Activated CD8-positive, alpha-beta memory T cell treated with anti-CD3 and anti-CD28 coated beads for 24 hours (primary cell): ENCODE results near the gene ZMAT5.
A peak's percentile ranks its signal among the peaks of the same experiment; 100 is the strongest.
"Not testable (repeated sequence)": the region's sequence is repeated elsewhere in the genome, so short reads cannot be mapped to it uniquely, and the experiment has no call there.

Source experiments
- DNase-seq: peaks from one replicate; pipeline ENCODE4 v3.0.0-alpha.2; 2020

Gene ZMAT5

DNA sequence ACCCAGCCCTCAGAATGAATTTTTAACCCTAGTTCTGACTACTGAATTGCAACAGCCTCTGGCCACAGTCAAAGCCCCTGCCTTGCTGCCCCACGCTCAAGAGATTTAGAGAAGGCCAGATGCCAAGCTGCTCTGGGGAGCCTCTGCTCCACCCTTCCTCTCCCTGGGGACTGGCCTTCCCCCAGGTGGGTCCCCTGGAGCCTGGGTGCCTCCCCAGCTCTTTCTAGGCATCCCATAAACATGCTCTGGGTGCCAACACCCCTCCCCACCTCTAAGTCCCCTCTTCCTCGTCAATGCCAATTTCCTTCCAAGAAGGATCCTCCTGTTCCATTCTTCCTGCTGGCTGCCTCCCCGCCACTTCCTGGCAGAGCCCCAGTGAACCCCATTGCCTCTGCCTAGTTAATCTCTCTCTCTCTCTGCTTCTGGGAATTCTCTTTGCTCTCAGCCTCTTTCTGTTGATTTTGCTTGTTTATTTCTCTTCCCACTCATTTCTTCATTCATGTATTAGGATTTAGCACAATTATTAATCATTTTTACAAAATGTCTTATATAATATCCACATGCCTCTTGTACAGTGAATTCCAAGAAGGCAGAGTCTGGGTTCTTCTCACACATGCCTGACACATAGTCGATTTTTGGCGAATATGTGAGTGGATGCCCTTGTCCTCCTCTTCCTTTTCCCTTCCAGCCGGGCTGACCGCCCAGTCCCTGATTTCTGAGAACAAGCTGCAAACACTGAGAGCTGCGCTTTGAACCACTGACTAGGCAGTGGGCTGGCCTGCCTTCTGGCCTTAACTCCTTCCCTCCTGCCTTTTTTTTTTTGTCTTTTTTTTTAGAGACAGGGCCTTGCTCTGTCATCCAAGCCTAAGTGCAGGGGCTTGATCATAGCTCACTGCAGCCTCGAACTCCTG lies 17.9 kb upstream of the ZMAT5 start:
- no peak for DNase-seq

DNA sequence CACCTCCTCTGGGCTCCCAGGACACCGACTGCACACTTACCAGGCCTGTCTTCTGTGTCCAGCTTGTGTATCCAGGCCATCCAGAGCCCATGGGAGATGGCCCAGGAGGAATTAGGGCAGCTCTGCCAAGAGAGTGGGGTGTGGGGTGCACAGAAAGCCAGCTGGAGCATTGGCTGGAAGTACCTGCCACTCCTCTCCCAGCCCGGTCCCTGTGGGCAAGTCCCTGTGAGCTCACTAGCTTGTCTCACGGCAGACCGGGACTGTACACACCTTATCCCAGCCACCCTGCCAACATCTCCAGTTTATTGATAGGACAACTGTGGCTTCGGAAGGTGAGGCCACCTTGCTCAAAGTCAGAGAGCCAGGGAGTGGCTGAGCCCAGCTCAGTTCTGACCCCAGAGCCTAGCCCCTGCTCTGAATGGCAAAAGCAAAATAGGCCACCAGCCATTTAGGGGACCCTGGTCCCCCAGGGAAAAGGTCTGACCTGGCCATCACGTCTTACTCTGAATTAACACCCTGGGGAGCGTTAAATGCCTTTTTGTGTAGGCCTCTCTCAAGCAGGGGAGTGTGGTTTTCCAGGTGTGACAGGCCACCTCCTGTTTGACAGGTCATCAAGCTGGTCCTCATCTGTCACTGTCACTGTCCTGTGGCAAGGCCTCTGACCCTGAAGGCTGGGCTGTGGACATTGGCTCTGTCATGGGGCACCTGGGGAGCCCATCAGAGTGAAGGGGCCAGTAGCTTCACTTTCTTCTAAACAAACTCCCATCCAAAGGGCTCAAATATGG lies 15.4 kb upstream of the ZMAT5 start:
- no peak for DNase-seq

DNA sequence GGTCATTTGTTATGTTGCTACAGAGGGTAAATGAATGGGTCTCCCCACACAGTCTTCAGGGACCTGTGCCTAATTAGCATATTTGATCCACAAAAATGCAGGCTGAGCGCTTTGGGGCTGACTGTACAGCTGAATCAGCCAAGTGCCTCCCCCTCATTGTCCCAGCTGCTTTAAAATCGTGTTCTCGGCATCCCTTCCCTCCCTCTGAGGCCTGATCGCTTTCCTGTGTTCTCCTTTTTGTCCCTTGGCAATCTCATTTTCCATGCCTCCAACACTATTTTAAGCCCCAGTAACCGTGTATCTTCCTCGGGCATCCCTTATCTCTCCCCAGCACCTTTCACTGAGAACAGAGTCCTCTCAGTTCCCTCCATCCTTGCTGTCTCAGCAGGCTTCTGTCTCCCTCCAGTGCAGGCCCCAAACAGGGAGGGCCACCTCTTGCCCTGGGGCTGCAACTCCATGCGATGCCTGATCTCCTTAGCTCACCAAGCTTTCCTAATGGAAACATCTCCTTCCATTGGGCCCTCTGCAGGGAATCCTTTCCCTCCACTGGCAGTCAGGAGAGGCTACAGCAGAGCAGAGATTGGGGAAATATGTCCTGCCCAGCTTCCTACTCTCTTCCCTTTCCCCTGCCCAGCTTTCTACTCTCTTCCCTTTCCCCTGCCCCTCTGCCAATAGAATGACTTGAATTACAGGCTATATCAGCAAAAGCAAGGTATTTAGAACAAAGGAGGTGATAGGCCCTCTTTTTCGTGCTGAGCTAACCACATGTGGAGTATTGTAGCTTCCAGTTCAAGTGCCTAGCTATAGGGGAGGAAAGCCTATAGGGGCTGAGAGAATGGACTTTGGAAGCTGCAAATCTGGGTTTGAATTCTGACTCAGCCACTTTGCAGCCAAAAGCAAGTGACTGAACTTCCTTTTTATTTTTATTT lies 14.2 kb upstream of the ZMAT5 start:
- no peak for DNase-seq

DNA sequence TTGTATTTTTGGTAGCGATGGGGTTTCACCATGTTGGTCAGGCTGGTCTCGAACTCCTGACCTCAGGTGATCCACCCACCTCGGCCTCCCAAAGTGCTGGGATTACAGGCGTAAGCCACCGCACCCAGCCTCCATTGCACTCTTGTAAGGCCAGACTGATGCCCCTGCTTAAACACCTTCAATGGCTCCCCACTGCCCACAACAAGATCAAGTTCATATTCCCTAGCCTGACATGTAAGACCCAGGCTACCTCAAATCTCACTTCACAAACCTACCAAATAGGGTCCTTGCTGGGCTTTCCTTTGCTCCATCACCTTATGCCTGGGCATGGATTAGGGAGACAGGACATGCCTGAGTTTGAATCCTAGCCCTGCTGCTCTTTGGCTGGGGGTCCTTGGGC lies 13.4 kb upstream of the ZMAT5 start:
- no peak for DNase-seq

DNA sequence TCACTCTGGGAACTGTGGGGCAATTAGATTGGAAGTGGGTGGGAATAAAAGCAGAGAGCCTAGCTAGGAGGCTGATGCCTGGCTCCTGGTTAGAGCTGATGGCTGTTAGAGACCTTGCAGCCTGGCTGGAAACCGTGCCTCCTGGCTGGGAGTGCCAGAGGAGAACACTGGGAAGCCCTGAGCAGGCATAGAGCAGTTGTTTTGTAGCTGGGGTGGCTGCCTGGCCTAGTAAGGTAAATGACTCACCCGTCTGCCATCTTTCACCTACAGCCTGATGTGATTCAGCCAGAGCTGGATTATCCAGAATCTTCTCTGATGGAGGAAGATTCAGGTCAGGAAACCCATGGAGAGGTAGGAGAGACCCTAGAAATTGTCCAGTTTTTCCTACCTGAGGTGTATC lies 6.4 kb upstream of the ZMAT5 start:
- no peak for DNase-seq

DNA sequence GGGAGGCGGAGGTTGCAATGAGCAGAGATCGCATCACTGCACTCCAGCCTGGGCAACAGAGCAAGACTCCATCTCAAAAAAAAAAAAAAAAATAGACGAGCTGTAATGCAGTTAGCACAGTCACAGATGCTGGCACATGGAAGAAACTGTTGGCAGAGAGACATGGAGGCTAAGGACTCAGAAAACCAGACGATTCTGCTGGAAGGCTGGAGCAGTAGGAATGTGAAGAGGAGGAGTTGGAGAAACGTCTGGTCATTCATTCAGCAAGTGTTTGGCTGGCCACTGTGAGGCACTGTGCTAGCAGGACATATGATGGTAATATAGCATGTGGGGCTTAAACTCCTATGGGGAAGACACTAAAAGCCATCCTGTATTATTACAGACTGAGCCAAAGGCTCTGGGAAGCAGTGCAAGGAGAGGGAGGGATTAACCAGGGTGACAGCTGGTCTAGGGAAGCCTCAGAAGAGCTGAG lies 5.4 kb upstream of the ZMAT5 start:
- no peak for DNase-seq

DNA sequence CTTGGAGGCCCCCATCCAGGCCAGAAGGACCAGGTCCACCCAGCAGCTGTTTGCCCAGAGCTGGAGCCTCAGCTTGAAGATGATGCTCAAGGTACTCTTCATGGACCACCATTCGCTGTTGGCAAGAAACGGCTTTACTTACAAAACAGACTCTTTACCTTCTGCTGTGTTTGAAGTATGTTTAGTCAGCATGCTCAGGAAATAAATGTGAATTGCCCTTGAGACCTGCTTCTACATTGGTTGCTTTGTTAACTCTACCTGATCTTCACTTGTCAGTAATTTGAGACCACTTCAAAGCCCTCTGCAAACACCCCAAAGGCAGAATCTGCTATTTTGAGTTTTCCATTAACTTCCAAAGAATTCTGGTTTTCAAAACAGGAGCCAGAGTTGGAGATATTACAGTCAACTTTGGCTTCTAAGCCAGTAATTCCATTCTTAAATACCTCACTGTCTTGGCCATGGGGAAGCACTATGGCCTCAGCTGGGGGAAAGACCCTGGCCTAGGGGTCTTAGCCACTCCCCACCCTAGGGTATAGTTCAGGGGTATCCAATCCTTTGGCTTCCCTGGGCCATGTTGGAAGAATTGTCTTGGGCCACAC lies 3.0 kb upstream of the ZMAT5 start:
- DNase-seq: no peak

DNA sequence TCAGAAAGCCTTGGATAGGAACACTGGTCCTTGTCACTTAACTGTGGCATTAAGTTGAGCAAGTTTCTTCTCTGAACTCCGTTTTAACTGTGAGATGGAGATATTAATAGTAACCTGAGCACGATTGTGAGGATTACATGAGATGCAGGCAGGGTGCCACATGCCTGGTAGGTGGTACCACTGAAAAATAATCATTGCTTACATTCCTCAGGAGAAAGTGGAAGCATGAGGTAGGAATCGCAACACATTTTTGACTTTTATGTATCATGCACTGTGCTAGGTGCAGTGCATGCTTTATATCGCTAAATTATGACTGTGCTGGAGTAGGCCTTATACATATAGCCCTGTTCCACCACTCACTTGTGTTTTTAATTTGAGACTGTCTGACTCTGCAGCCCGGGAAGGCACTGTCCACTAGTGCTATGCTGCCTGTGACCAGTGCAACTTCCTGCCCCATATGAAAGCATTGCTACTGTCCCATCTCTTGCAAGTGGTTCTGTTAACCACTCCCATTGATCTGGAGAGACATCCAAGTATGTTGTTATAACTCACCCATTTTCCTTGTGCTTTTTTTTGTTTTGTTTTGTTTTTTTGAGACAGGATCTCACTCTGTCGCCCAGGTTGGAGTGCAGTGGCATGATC lies 1.4 kb upstream of the ZMAT5 start:
- DNase-seq: no peak

DNA sequence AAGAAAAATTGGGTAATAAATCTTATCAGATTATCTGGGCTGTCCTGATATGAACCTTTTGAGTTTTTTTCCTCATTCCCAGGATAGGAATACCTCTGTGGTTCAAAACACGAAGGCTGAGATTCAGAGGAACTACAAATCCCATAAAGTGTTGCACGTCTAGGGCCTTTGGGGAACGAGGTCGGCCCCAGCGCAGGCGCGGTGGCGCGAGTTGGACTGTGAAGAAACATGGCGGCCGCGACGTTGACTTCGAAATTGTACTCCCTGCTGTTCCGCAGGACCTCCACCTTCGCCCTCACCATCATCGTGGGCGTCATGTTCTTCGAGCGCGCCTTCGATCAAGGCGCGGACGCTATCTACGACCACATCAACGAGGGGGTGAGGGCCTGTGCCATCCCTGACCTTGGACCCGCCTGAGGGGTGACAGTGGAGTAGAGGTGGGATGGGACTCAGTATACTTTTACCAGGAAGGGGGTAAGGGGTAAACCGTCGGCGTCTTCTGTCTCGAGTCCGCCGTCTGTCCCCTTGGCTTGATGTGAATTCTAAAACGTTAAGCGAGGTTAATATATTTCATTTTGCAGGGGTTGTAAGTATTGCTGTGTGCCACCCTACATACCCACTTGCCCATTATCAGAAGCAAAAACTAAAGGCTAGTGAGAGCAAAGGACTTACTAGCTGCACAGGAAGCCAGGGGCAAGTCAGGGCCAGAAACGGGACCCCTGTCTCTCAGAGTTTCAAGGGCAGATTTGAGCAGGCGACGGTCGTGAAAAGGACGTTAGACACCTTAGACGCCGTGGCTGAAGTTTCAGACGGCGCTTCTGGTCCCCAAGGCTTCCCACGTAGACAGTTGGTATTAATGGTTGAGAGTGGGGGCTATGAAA lies 604 bp upstream of the ZMAT5 start, which contains the start of gene UQCR10:
Gene UQCR10 (plus strand): TSS at position 199 of the 881 bp plus-strand sequence. CDS start 30 bp downstream, at position 229.
- DNase-seq: peak; percentile 94

DNA sequence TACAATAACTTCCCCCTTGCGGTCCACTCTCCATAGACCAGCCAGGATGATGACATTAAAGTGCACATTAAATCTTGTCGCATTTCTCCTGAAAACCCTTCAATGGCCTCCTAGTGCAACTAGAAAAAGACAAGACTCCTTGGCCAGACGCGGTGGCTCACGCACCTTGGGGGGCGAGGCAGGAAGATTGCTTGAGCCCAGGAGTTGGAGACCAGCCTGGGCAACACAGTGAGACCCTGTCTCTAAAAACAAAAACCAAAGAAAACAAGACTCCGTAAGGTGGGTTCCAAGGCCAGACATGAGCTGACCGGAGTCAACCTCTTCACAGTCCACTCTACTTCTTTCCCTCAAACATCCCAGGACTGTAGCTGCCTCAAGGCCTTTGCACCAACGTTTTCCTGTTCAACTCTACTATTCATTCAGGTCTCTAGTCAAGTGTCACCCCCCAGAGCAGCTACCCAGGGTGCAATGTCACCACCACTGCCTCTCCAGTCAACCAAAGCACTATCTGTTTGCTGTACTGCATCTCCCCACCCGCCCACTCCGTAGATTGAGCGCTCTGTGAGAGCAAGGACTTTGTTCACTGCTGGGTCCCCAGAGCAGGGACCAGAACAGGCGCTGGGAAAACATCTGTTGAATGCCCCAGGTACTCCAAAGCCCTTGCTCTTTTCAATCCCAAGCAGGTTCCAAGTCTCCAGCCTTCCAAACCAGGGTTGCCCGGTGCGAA lies 739 bp downstream of the ZMAT5 start:
- DNase-seq: no peak

DNA sequence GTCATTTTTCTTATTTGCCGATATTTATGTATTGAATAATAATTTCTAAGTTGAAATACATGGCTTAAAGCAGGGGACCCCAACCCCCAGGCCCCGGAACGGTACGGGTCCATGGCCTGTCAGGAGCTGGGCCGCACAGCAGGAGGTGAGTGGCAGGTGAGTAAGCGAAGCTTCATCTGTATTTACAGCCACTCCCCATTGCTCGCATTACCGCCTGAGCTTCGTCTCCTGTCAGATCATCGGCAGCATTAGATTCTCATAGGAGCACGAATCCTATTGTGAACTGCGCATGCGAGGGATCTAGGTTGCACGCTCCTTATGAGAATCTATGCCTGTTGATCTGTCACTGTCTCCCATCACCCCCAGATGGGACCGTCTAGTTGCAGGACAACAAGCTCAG lies 4.5 kb downstream of the ZMAT5 start:
- no peak for DNase-seq

DNA sequence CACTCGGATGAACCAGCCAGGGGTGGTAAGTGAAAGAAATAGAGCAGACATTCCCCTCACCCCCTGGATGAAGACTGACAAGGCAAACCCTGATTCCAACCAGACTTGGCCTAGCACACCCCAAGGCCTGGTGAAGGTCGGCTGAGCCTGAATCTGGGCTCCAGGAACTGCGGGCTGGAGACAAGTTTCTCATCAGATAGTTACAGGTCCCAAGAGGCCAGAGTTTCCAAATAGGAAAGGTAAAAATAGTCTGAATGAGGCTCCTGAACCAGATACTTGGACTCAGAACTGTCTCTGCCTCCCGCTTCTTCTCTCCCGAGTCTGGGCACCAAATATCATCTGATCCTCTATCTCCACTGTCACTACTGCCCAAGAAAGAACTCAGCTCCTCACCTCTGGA lies 7.8 kb downstream of the ZMAT5 start:
- DNase-seq: no peak

DNA sequence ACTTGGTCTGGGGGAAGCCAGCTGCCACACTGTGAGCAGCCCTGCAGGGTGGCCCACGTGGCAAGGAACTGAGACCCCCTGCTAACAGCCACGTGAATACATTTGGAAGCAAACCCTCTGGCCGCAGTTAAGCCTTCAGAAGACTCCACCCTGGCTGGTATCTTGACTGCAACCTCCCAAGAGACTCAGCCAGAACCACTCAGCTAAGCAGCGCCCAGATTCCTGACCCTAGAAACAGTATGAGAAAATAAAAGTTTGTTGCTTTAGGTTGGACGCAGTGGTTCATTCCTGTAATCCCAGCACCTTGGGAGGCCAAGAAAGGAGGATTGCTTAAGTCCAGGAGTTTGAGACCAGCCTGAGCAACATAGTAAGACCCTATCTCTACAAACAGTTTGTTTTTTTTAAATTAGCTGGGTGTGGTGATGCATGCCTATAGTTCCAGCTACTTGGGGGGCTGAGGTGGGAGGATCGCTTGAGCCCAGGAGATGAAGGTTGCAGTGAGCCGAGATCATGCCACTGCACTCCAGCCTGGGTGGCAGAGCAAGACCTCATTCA lies 8.7 kb downstream of the ZMAT5 start:
- no peak for DNase-seq

DNA sequence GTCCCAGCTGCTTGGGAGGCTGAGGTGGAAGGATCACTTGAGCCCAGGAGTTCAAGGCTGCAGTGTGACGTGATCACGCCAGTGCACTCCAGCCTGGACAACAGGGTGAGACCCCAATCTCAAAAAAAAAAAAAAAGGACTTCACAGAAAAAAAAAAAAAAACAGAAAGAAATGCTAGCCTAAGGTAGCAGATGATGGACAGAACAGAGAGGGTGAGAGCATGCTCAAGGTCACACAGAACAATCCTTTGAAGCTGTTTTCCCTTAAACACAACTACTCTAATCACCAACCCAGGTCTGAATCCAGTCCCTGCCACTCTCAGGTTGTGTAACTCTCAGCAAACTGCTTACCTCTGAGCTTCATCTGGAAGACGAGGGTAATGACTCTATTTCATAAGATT lies 9.7 kb downstream of the ZMAT5 start:
- no peak for DNase-seq

DNA sequence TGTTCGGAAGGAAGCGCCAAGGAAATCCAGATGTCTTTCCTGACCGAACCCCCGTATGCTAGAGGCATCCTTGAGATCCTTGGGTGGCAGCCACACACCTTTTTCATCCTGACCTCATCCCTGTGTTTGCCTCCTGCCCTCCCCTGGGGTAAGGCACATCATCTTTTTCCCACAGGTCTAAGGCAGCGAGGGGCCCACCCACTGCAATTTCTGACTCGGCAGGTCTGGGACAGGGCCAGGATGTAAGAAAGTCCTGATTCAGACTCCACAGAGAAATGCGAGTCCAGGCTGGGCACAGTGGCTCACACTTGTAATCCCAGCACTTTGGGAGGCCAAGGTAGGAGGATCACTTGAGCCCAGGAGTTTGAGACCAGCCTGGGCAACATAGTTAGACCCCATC lies 10.5 kb downstream of the ZMAT5 start:
- DNase-seq: no peak

DNA sequence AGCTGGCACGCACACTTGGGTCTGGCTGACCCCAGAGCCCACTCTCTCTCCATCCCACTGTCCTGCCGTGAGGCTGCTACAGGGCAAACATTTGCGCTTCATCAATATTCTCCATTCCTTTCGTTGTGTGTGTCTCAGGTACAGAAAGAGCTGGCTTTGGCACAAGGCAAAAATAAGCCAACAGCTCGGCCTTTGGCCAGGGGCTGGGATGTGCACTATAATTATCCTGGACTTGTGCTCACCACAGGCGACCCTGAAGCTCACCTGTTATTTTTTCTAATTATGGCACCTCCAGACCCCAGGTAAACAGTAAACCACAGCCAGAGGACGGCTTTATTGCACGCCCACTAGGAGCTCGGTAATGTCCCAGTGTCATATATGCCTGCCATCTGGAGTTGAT lies 10.9 kb downstream of the ZMAT5 start:
- DNase-seq: no peak

DNA sequence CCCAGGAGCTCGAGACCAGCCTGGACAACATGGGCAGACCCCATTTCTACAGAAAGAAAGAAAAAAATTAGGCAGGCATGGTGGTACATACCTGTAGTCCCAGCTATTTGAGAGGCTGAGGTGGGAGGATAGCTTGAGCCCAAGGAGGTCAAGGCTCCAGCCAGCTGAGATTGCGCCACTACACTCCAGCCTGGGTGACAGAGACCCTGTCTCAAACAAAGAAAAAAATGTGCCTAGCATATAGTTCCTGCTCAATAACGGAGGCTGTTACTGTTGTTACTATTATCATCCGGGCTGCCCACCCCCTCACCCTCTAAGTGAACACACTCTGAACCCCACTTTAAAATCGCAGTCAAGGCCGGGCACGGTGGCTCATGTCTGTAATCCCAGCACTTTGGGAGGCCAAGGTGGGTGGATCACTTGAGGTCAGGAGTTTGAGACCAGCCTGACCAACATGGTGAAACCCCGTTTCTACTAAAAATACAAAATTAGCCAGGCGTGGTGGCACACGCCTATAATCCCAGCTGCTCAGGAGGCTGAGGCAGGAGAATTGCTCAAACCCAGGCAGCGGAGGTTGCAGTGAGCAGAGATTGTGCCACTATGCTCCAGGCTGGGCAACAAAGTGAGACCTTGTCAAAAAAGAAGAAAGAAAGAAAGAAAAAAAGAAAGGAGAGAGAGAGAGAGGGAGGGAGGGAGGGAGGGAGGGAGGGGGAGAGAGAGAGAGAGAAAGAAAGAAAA lies 12.0 kb downstream of the ZMAT5 start:
- DNase-seq: not testable (repeated sequence)

DNA sequence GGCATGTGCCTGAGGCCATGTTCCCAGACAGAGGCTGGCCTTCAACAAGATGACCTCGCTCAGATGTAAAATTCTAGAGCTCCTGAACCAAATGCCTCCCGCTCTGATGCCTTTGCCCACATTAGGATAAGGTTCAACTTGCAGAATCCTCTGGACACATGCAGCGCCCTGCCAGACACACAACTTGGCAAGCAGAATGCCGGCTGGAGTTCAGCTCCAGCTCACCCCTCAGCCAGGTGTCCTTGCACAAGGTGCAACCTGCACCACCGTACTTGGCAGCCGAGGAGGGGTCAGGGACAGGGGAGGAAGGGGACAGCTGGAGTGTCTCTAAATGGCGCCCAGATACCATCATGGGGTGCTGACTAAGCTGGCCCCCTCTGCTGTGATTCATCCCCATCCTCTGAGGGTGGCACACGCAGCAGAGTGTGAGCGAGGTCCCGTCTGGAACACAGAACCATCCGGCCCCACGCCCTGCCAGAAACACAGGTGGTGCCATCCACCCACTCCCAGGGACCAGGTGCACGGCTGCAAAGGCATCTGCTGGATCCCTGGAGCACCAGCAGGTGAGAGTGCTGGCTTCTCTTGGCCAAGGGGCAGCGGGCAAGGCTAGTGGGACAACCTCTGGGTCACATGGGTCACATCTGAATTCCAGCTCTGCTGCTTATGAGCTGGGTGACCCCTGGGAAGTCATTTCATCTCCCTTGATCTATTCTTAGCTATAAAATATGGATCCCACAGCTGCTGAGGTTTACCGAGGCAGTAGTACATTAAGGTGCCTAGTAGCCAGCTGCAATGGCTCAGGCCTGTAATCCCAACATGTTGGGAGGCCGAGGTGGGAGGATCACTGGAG lies 12.8 kb downstream of the ZMAT5 start:
- DNase-seq: no peak
